Right lobe of liver (tissue), 4 donors: ENCODE measurements around the gene PTPRK.

Source experiments
- POLR2A ChIP-seq: fragments of 450-650 bp; IDR thresholded peaks from one replicate; pipeline ENCODE4 v1.6.1; 2017; ENCODE audit warnings: antibody characterized with exemption, mild to moderate bottlenecking
- TF ChIP-seq, protein P1 (sequence below), 4 donors: fragments of 200-600 bp in 3 of 4; fragments of 450-650 bp in 1 of 4; IDR thresholded peaks; one replicate each; pipeline versions ENCODE4 v1.5.1 to v1.8.0; 2016 to 2022; ENCODE audit warnings: antibody characterized with exemption in 4 of 4, mild to moderate bottlenecking in 2 of 4
- donor health status: DM: no; HTN: no; CAD: no.
- donor health status: DM: no; HTN: no; CAD: no.
- donor health status: DM: no; HTN: yes; CAD: no.

DNA sequence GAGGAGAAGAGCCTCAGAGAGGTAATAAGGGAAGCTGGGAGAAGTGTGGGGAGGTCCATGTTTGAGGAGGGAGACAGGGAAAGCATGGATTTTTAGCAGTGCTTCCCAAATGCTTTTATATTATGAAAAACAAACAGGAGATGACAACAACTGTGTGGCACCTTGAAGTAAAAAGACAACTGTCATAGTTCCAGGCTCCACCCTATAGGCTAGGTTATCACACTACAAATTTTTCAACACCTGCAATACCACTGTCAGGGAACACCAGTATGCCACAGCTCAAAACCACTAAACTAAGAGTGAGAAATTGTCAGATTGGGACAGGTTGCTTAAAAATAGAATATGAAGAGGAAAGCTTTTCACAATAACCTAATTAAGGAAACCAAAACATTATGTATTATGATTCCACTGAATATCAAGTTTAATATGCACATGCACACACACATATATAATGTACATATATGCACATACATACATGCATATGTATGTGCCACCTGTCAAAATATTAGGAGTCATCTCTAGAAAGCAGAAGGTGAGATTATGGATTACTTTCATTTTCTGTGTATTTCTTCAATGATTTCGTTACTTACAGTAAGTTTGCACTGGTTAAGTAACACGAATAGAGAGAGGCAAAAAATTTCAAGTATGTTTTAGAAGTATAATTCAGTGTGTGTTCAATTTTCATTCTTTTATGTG lies 261.2 kb downstream of the PTPRK start:
- TF ChIP-seq, protein P1, sequence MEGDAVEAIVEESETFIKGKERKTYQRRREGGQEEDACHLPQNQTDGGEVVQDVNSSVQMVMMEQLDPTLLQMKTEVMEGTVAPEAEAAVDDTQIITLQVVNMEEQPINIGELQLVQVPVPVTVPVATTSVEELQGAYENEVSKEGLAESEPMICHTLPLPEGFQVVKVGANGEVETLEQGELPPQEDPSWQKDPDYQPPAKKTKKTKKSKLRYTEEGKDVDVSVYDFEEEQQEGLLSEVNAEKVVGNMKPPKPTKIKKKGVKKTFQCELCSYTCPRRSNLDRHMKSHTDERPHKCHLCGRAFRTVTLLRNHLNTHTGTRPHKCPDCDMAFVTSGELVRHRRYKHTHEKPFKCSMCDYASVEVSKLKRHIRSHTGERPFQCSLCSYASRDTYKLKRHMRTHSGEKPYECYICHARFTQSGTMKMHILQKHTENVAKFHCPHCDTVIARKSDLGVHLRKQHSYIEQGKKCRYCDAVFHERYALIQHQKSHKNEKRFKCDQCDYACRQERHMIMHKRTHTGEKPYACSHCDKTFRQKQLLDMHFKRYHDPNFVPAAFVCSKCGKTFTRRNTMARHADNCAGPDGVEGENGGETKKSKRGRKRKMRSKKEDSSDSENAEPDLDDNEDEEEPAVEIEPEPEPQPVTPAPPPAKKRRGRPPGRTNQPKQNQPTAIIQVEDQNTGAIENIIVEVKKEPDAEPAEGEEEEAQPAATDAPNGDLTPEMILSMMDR (IDR thresholded peaks at IDR 0.05) = no peak
- TF ChIP-seq POLR2A = no peak
